Kidney capillary endothelial cell (primary cell): ENCODE data around the gene INTS6.

Experiments used
- DNase-seq: peaks from one replicate; pipeline ENCODE4 v3.0.0-alpha.2; 2018; ENCODE audit warnings: low spot score

The INTS6 gene

GRCh38 chr13:51405176-51405575, 47.7 kb downstream of the INTS6 start:
- no peak for DNase-seq

- DNase-seq = no peak
These were observed 55.4 kb downstream of the INTS6 start for GRCh38 chr13:51397262-51397941.

DNA sequence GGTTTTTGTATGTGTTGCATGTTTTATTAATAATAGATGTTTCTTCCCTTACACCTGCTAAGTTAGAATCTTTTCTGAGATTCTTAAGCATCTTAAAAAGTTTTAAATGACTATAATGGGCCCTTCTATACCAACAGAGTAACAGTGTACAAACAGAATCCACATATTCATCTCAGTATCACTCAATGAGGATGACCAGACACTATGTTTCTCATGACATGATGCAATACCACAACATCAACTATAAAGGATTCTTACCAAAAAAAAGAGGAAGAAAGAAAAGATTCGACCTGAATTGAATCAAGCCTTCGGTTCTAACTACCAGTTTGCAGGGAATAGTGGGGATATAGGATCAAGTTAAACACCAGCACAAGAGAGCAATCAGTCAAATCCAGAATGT, 56.5 kb downstream of the INTS6 start:
- no peak for DNase-seq

DNA sequence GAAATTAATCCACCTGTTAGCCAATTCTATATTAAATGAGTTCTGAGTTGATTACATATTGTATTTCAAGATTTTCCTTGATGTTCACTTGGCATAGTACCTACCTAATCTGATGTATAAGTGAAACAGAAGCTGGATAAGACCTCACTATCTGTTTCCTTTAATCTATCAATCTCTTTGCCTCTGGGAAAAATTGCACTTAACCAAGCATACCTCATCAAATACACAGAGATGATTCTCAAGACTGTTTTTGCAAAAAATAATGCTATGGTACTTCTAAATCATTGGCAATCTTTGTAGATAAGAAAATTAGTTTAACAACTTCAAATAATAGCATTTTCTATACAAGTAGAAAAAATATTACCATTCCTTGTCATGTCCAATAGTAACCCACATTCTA, 58.1 kb downstream of the INTS6 start:
- DNase-seq = no peak

- DNase-seq = no peak
These were observed 67.7 kb downstream of the INTS6 start for GRCh38 chr13:51385114-51385513.

DNA sequence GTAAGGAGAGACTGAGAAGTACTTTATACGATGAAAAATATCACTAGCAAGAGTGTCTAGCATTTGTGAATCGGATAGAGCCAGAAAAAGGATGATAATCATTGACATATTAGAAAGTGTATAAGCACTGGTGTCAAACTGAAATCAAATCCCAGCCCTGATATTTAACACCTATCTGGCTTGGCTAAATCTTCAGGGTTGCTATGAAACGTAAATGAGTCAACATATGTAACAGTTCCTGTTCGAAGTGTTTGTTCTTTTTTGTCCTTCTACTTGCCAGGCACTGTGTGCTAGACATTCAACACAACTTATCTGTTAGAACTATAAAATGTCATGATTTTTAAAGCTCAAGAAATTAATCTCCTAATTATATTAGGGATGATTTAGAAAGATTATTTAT, 72.6 kb downstream of the INTS6 start:
- peak; percentile 46 for DNase-seq

GRCh38 chr13:51373451-51373850, 79.4 kb downstream of the INTS6 start:
- no peak for DNase-seq

- no peak for DNase-seq
These were observed 81.0 kb downstream of the INTS6 start for GRCh38 chr13:51371768-51372399.

GRCh38 chr13:51370811-51371210, 82.0 kb downstream of the INTS6 start:
- no peak for DNase-seq

DNA sequence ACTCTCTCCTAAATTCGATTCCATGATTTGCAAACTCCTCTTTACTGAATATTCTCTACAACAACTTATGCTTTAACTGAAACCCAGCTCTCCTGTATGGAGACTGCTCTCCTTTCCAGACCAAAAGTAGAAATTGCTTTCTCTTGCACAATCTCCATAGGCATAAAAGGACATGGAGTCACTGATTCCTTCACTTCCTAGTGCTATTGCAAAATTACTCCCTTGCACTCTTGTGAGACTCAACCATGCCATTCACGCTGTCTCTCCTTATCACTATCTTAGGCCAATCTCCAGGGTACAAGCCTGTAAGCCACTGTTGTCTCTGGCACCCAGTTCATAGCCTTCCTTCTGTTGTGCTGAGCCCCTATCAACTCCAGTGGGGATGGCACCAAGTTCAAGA, 82.7 kb downstream of the INTS6 start:
- no peak for DNase-seq

DNA sequence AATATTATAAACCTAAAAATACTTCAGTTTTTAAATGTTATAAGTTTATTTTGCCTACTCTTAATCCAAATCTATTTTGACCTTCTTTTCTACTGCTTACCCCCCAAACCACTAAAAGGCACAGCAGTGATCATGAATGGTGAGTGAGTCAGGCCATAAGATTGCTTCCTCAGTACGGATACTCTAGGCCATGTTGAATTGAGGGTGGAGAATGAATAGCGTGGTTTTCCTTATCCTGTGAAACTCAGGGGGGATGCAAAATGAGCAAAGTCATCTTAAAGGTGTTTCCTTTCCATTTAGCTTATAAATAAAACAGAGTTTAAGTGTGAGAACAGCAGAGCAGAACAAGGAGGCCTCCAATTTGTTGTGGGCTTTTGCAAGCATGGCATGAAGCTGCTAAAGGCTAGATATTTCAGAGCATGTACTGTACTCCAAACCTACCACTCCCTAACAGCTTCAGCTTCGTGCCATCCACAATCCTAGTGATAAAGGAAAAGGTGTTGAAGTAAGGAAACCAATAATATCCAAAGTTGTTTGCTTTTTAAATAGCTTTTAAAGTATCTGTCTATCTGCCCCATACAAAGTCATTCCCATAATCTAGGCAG, 88.3 kb downstream of the INTS6 start:
- DNase-seq = peak; percentile 84

- DNase-seq = no peak
These were observed 89.2 kb downstream of the INTS6 start for GRCh38 chr13:51363625-51364024.

DNA sequence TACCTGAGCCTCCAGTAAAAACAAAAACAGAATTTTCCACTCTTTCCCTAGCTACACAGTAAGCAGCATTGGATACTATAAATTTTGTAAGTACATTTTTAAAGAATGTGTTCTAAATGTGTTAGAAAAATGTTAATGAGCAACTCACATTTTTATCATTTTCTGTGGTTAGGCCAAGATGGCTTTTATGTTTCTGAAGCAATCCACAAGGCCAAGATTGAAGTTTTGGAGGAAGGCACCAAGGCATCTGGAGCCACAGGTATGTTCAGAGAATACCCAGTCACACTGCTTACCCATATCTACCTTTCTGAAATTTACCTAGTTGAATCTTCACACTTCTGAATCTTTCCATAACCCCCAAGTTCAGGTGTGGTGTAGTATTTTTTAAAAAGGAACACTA, 91.7 kb downstream of the INTS6 start:
- no peak for DNase-seq

DNA sequence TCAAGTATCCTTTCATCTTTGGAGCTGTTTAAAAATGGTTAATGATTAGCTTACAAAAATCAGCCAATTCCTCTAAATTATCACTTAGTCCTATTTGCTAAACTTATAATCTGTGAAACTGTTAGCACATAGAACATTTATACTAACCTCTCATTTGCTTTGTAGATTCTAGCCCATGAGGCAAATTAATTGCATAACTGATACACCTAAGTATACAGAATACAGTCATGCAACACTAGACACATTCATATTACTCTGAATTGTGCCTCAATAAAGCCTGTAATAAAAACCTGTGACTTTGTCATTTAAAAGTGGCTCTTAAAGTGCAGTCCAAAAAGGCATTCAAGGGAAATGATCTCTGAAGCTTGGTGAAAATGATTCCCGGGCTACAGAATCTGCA, 92.3 kb downstream of the INTS6 start:
- no peak for DNase-seq

GRCh38 chr13:51359352-51359751, 93.5 kb downstream of the INTS6 start:
- no peak for DNase-seq

- DNase-seq = no peak
These were observed 94.8 kb downstream of the INTS6 start for GRCh38 chr13:51357928-51358595.

- no peak for DNase-seq
These were observed 97.6 kb downstream of the INTS6 start for GRCh38 chr13:51355217-51355616.

- no peak for DNase-seq
These were observed 103.8 kb downstream of the INTS6 start for GRCh38 chr13:51349016-51349415.

DNA sequence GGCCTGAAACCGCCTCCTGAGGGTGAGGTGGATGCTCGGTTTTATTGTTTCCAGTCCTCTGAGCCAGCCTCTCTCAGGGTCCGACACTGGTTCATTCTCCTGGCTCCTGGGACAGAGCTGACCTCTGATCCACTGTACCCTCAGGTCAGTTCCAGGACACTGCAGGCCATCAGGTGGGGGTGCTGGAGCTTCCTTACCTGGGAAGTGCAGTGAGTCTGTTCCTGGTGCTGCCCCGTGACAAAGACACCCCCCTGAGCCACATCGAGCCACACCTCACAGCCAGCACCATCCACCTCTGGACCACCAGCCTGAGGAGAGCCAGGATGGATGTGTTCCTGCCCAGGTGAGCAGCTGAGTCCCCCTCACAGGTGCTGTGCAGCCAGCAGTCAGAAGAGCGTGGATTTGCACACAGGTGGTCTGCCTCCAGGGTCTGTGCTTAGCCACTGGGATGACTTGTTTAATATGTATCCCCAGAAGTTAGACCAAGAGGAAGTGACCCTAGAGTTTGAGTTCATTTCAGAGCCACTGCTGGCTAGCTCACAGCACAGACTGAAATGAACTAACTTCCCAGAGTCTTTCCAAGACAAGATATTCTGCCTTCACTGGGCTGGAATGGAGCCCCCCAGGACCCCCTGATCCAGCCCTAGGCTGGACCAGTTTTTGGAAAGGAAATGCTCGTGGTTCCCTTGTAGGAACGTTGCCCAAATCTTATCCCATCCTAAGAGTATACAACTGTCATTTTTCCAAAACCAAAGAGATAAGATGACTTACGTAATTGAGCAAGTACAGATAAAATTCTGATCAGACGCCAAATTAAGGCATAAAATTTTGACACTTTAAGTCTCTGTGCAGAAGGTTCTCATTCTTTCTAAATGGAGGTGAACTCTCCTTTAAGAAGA, 104.5 kb downstream of the INTS6 start:
- DNase-seq = no peak

GRCh38 chr13:51347099-51347498, 105.7 kb downstream of the INTS6 start:
- DNase-seq = no peak

DNA sequence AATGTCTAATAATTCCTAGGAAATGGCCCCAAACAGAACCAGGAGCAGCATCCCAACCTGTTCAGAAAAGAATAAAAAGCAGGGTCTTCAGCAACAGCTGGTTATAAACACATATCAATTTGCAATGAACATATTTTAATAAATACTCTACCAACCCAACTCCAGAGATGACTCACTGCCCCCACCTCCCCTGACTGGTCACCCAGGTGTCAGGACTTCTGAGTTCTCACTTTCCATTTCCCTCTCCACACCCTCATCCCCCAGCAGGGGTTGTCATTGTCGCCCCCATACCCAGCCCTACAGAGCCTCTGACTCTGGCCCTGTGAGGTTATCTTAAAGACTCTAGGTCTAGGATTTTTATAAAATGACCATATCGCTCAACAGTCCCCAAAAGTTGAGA, 106.4 kb downstream of the INTS6 start:
- no peak for DNase-seq

DNA sequence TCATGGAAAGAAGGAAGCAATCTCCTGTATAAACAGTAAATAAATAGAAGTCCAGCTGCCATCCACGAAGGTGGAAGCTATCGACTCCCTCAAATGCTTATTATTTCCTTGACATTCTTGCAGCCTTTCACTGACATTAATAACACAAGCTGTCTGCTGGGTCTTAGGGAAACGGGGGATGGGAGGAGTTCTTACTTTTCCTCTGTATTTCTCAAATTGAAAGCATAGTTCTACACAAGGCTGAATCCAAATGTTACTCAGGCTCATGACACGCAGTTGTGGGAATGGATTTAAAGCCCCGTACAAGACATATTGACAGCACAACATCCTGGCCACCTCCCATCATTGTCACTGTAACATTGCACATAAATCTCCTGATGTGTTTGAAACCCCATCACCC, 109.4 kb downstream of the INTS6 start:
- DNase-seq = no peak
